Stimulated activated memory B cell treated with anti-CD40 and anti-IgM and Interleukin-4, amounts not matched to agents 10 μg/mL and 1 μg/mL and 100 μg/mL, for 72 hours (primary cell): ENCODE measurements around the gene PEX7.
"Not testable (repeated sequence)": the region's sequence is repeated elsewhere in the genome, so short reads cannot be mapped to it uniquely, and the experiment has no call there.

Experiments used
- ATAC-seq: fragments of 150-1000 bp; cut with Tn5 transposase; 2 replicates; pipeline ENCODE4 v1.10.0; 2021
- H3K27ac Mint-ChIP-seq: one replicate; pipeline ENCODE4 v1.8.0; 2022; ENCODE audit warnings: mild to moderate bottlenecking, mixed read lengths
- H3K27me3 Mint-ChIP-seq: one replicate; pipeline ENCODE4 v1.8.0; 2022; ENCODE audit warnings: mixed read lengths
- H3K36me3 Mint-ChIP-seq: one replicate; pipeline ENCODE4 v1.8.0; 2022; ENCODE audit warnings: mixed read lengths
- H3K4me1 Mint-ChIP-seq: one replicate; pipeline ENCODE4 v1.8.0; 2022; ENCODE audit warnings: mixed read lengths
- H3K4me3 Mint-ChIP-seq: one replicate; pipeline ENCODE4 v1.8.0; 2022; ENCODE audit warnings: mild to moderate bottlenecking, moderate library complexity, mixed read lengths
- H3K9me3 Mint-ChIP-seq: one replicate; pipeline ENCODE4 v1.8.0; 2022; ENCODE audit warnings: mixed read lengths

The PEX7 gene

DNA sequence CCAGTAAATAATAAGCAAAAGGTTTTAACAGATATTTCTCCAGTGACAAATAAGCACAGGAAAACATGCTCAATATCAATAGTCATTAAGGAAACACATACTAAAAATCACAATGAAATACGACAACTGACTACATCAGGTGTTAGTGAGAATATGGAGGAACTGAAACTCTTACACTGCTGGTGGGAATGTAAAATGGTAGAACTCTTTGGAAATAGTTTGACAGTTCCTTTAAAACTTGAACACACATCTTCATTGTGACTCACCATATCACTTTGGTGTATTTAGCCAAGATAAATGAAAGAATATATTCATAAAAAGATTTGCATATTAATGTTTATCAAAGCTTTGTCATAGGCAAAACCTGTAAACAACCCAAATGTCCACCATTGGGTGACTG lies 18.8 kb upstream of the PEX7 start:
- Mint-ChIP-seq H3K27ac (no peak overlapping the region), H3K36me3 (no peaks in the 10 kb centered on the region), H3K4me1 (no peaks in the 10 kb centered on the region), H3K4me3 (no peak overlapping the region), H3K9me3 (peaks cover 9% of the 10 kb centered on the region), H3K27me3 (no peaks in the 10 kb centered on the region)
- ATAC-seq, result no peak

GRCh38 chr6:136809091-136809860 lies 13.1 kb upstream of the PEX7 start:
- H3K27me3 Mint-ChIP-seq, result no peaks in the 10 kb centered on the region
- H3K36me3 Mint-ChIP-seq, result no peaks in the 10 kb centered on the region
- H3K27ac Mint-ChIP-seq, result no peak overlapping the region
- no peak for ATAC-seq
- no peaks in the 10 kb centered on the region for H3K9me3 Mint-ChIP-seq
- H3K4me3 Mint-ChIP-seq, result no peak overlapping the region
- H3K4me1 Mint-ChIP-seq, result no peaks in the 10 kb centered on the region

GRCh38 chr6:136811272-136811671 lies 11.1 kb upstream of the PEX7 start:
- Mint-ChIP-seq H3K27ac (no peak overlapping the region), H3K9me3 (no peaks in the 10 kb centered on the region), H3K27me3 (no peaks in the 10 kb centered on the region), H3K4me3 (no peak overlapping the region), H3K36me3 (no peaks in the 10 kb centered on the region), H3K4me1 (no peaks in the 10 kb centered on the region)
- ATAC-seq, result no peak

DNA sequence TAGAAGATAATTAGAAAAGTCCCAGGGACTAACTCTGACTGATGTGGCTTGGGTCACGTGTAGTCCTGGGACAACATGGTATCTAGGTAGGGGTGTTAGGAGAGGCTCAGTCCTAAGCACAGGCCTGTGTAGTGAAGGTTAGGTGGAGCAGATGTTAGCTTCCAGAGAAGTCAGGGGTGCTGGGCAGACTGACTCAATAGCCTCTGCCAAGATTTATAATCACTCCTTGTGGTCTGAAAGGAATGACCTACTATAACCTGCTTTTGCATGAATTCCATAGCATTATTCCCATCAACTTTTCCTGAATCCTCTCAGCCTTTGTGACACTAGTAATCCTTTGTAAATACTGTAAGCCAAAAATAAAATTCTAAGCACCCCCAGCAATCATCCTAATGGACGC lies 10.2 kb upstream of the PEX7 start:
- no peak overlapping the region for H3K27ac Mint-ChIP-seq
- no peak overlapping the region for H3K4me3 Mint-ChIP-seq
- H3K36me3 Mint-ChIP-seq, result no peaks in the 10 kb centered on the region
- no peaks in the 10 kb centered on the region for H3K4me1 Mint-ChIP-seq
- peaks cover 7% of the 10 kb centered on the region for H3K27me3 Mint-ChIP-seq
- H3K9me3 Mint-ChIP-seq, result no peaks in the 10 kb centered on the region
- ATAC-seq, result no peak

DNA sequence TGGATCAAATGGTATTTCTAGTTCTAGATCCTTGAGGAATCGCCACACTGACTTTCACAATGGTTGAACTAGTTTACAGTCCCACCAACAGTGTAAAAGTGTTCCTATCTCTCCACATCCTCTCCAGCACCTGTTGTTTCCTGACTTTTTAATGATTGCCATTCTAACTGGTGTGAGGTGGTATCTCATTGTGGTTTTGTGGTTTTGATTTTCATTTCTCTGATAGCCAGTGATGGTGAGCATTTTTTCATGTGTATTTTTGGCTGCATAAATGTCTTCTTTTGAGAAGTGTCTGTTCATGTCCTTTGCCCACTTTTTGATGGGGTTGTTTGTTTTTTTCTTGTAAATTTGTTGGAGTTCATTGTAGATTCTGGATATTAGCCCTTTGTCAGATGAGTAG lies 6.8 kb upstream of the PEX7 start:
- H3K4me1 Mint-ChIP-seq, H3K4me3 Mint-ChIP-seq, H3K27ac Mint-ChIP-seq, H3K9me3 Mint-ChIP-seq, ATAC-seq, H3K36me3 Mint-ChIP-seq: not testable (repeated sequence)
- peaks cover 21% of the 10 kb centered on the region for H3K27me3 Mint-ChIP-seq

GRCh38 chr6:136816656-136817055 lies 5.7 kb upstream of the PEX7 start:
- H3K27ac Mint-ChIP-seq, result no peak overlapping the region

GRCh38 chr6:136820561-136820960 lies 1.8 kb upstream of the PEX7 start:
- Mint-ChIP-seq H3K27me3 (peaks cover 21% of the 10 kb centered on the region), H3K4me3 (no peak overlapping the region), H3K9me3 (no peaks in the 10 kb centered on the region), H3K4me1 (peaks cover 29% of the 10 kb centered on the region), H3K27ac (no peak overlapping the region), H3K36me3 (no peaks in the 10 kb centered on the region)
- ATAC-seq, result no peak

More at GRCh38 chr6:136816656-136817055, 5.7 kb upstream of the PEX7 start:
- no peak for ATAC-seq
- H3K4me3 Mint-ChIP-seq, result no peak overlapping the region
- H3K4me1 Mint-ChIP-seq, result peaks cover 6% of the 10 kb centered on the region
- H3K36me3 Mint-ChIP-seq, result no peaks in the 10 kb centered on the region
- H3K27me3 Mint-ChIP-seq, result peaks cover 21% of the 10 kb centered on the region
- no peaks in the 10 kb centered on the region for H3K9me3 Mint-ChIP-seq

DNA sequence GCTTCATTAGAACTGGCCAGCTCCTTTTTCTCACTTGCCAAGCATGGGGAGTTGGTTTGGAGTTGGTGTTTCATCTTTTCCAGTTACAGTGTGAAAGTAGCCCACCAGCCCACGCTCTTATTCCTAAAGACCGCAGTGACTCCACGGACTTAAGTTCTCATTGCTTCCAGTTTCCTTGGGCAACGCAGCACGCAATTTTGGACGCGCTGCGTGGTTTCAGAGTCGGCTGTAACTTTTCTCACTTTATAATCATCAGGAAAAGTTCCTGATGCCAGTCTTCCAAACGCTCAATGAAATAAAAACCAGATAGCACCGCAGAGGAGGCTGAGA lies 381 bp upstream of the PEX7 start:
- Mint-ChIP-seq H3K4me3 (peak overlapping the region; percentile 94), H3K27me3 (peaks cover 16% of the 10 kb centered on the region), H3K9me3 (no peaks in the 10 kb centered on the region), H3K4me1 (peaks cover 29% of the 10 kb centered on the region), H3K36me3 (peaks cover 11% of the 10 kb centered on the region), H3K27ac (peak overlapping the region; percentile 98)
- no peak for ATAC-seq

GRCh38 chr6:136823128-136823660 lies 802 bp downstream of the PEX7 start:
- H3K9me3 Mint-ChIP-seq, result no peaks in the 10 kb centered on the region
- H3K36me3 Mint-ChIP-seq, result peaks cover 21% of the 10 kb centered on the region
- peaks cover 29% of the 10 kb centered on the region for H3K4me1 Mint-ChIP-seq
- H3K27me3 Mint-ChIP-seq, result peaks cover 4% of the 10 kb centered on the region
- ATAC-seq, result no peak
- H3K4me3 Mint-ChIP-seq, result peak overlapping the region; percentile 94
- peak overlapping the region; percentile 98 for H3K27ac Mint-ChIP-seq

GRCh38 chr6:136826216-136826615 lies 3.8 kb downstream of the PEX7 start:
- Mint-ChIP-seq H3K36me3 (peaks cover 49% of the 10 kb centered on the region), H3K4me1 (peaks cover 27% of the 10 kb centered on the region), H3K27ac (no peak overlapping the region), H3K4me3 (no peak overlapping the region), H3K27me3 (no peaks in the 10 kb centered on the region), H3K9me3 (no peaks in the 10 kb centered on the region)
- ATAC-seq, result no peak

- Mint-ChIP-seq H3K9me3 (peaks cover 7% of the 10 kb centered on the region), H3K27ac (no peak overlapping the region), H3K36me3 (peaks cover 74% of the 10 kb centered on the region), H3K27me3 (no peaks in the 10 kb centered on the region), H3K4me3 (no peak overlapping the region), H3K4me1 (no peaks in the 10 kb centered on the region)
- no peak for ATAC-seq
Measured at GRCh38 chr6:136831873-136832562, 9.6 kb downstream of the PEX7 start.

GRCh38 chr6:136840276-136841001 lies 18.0 kb downstream of the PEX7 start:
- no peak overlapping the region for H3K27ac Mint-ChIP-seq
- no peak overlapping the region for H3K4me3 Mint-ChIP-seq
- no peaks in the 10 kb centered on the region for H3K27me3 Mint-ChIP-seq
- ATAC-seq, result no peak
- H3K36me3 Mint-ChIP-seq, result peaks cover 32% of the 10 kb centered on the region
- H3K4me1 Mint-ChIP-seq, result peaks cover 6% of the 10 kb centered on the region
- no peaks in the 10 kb centered on the region for H3K9me3 Mint-ChIP-seq

GRCh38 chr6:136843210-136843609 lies 20.8 kb downstream of the PEX7 start:
- Mint-ChIP-seq H3K9me3 (no peaks in the 10 kb centered on the region), H3K4me1 (peaks cover 6% of the 10 kb centered on the region), H3K36me3 (peaks cover 40% of the 10 kb centered on the region), H3K27ac (no peak overlapping the region), H3K4me3 (no peak overlapping the region), H3K27me3 (no peaks in the 10 kb centered on the region)
- ATAC-seq, result no peak

DNA sequence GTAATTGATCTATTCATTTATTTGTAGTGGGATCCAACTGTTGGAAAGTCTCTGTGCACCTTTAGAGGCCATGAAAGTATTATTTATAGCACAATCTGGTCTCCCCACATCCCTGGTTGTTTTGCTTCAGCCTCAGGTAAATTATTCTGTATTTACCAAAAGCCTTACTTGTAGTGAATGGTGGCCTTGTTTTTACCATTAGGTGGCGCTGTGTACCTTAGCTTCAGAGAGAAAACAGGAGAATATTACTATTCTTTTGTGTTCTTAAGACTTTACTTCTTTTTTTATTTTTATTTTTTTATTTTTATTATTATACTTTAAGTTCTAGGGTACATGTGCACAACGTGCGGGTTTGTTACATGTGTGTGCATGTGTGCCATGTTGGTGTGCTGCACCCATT lies 23.7 kb downstream of the PEX7 start:
- Mint-ChIP-seq H3K4me1 (peaks cover 21% of the 10 kb centered on the region), H3K4me3 (no peak overlapping the region), H3K9me3 (peaks cover 4% of the 10 kb centered on the region), H3K27ac (no peak overlapping the region), H3K27me3 (no peaks in the 10 kb centered on the region), H3K36me3 (peaks cover 52% of the 10 kb centered on the region)
- no peak for ATAC-seq

- Mint-ChIP-seq H3K36me3 (peaks cover 47% of the 10 kb centered on the region), H3K4me1 (peaks cover 17% of the 10 kb centered on the region)
- ATAC-seq, H3K27me3 Mint-ChIP-seq, H3K27ac Mint-ChIP-seq, H3K4me3 Mint-ChIP-seq, H3K9me3 Mint-ChIP-seq: not testable (repeated sequence)
Measured at GRCh38 chr6:136846477-136846876, 24.1 kb downstream of the PEX7 start.
